NT2/D1 (cell line): ENCODE results near the gene ZFX.

ENCODE experiments used
- DNase-seq: peaks from one replicate; pipeline ENCODE4 v3.0.0-alpha.2; 2011; ENCODE audit warnings: low read depth, low spot score
- H3K27me3 ChIP-seq: 2 replicates; pipeline ENCODE4 v1.6.0; 2011; ENCODE audit warnings: mild to moderate bottlenecking; ENCODE audit not compliant: insufficient read length, insufficient read depth
- H3K36me3 ChIP-seq: 2 replicates; pipeline ENCODE4 v1.6.1; 2011; ENCODE audit warnings: mild to moderate bottlenecking, low read length, mixed read lengths; ENCODE audit not compliant: insufficient read depth, insufficient read length
- H3K4me1 ChIP-seq: 2 replicates; pipeline ENCODE4 v1.5.1; 2011; ENCODE audit not compliant: insufficient read depth, insufficient read length
- H3K4me3 ChIP-seq: 2 replicates; pipeline ENCODE4 v1.5.1; 2011; ENCODE audit warnings: low read depth; ENCODE audit not compliant: insufficient read length
- H3K9ac ChIP-seq: 2 replicates; pipeline ENCODE4 v1.6.0; 2011; ENCODE audit warnings: low read depth; ENCODE audit not compliant: insufficient read length
- H3K9me3 ChIP-seq: 2 replicates; pipeline ENCODE4 v1.5.1; 2011; ENCODE audit warnings: mild to moderate bottlenecking, low read length; ENCODE audit not compliant: insufficient read depth
- SUZ12 ChIP-seq: IDR thresholded peaks from 2 replicates; pipeline ENCODE4 v1.6.1; 2011; ENCODE audit not compliant: insufficient read length, insufficient read depth; ENCODE audit errors: extremely low read depth
- YY1 ChIP-seq: IDR thresholded peaks from 2 replicates; pipeline ENCODE4 v1.6.1; 2011; ENCODE audit not compliant: insufficient read length, insufficient read depth
- ZNF274 ChIP-seq: IDR thresholded peaks from 2 replicates; pipeline ENCODE4 v1.6.1; 2011; ENCODE audit warnings: mild to moderate bottlenecking, low read depth, low read length

The ZFX gene

DNA sequence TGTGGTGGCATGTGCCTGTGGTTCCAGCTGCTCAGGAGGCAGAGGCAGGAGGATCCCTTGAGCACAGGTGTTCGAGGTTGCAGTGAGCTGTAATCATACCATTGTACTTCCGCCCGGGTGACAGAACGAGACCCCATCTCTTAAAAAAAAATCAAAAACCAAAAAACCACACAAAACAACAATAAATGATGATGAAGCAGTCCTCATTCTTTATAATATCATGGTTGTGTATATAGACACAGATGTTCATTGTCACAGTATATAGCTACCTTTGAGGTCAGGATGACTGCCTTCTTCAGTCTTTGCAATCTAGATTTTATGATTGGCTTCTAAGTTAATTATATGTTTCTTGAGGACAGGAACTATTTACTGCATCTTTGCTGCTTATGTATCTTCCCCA is 37.0 kb downstream of the ZFX start:
- DNase-seq = no peak
- H3K36me3 ChIP-seq = peaks cover 38% of the 10 kb centered on the region
- no peak overlapping the region for H3K9ac ChIP-seq
- H3K27me3 ChIP-seq = no peaks in the 10 kb centered on the region
- no peaks in the 10 kb centered on the region for H3K9me3 ChIP-seq
- TF ChIP-seq ZNF274 (no peak), YY1 (no peak)
- no peaks in the 10 kb centered on the region for H3K4me1 ChIP-seq
- H3K4me3 ChIP-seq = no peak overlapping the region

- no peaks in the 10 kb centered on the region for H3K9me3 ChIP-seq
- no peaks in the 10 kb centered on the region for H3K27me3 ChIP-seq
- H3K4me1 ChIP-seq = no peaks in the 10 kb centered on the region
- no peak overlapping the region for H3K4me3 ChIP-seq
- TF ChIP-seq YY1 (no peak), SUZ12 (no peak), ZNF274 (no peak)
- no peak for DNase-seq
- H3K36me3 ChIP-seq = peaks cover 38% of the 10 kb centered on the region
- no peak overlapping the region for H3K9ac ChIP-seq
Measured at GRCh38 chrX:24186986-24187385, 37.5 kb downstream of the ZFX start.

GRCh38 chrX:24189490-24189889 is 40.0 kb downstream of the ZFX start:
- TF ChIP-seq YY1 (no peak), SUZ12 (no peak), ZNF274 (no peak)
- no peak overlapping the region for H3K9ac ChIP-seq
- H3K4me3 ChIP-seq = no peak overlapping the region
- H3K9me3 ChIP-seq = no peaks in the 10 kb centered on the region
- no peak for DNase-seq
- H3K27me3 ChIP-seq = no peaks in the 10 kb centered on the region
- peaks cover 40% of the 10 kb centered on the region for H3K36me3 ChIP-seq
- H3K4me1 ChIP-seq = peaks cover 1% of the 10 kb centered on the region

- Histone ChIP-seq H3K9me3 (no peaks in the 10 kb centered on the region), H3K27me3 (no peaks in the 10 kb centered on the region), H3K9ac (no peak overlapping the region), H3K36me3 (peaks cover 35% of the 10 kb centered on the region), H3K4me3 (no peak overlapping the region), H3K4me1 (peaks cover 1% of the 10 kb centered on the region)
- DNase-seq = no peak
- TF ChIP-seq YY1 (no peak), SUZ12 (no peak), ZNF274 (no peak)
Measured at GRCh38 chrX:24190500-24191156, 41.1 kb downstream of the ZFX start.

GRCh38 chrX:24196509-24196908 is 47.0 kb downstream of the ZFX start:
- DNase-seq = no peak
- peaks cover 19% of the 10 kb centered on the region for H3K36me3 ChIP-seq
- H3K9ac ChIP-seq = no peak overlapping the region
- H3K4me1 ChIP-seq = peaks cover 1% of the 10 kb centered on the region
- no peak for TF ChIP-seq YY1
- no peak for TF ChIP-seq ZNF274
- TF ChIP-seq SUZ12 = no peak
- H3K9me3 ChIP-seq = no peaks in the 10 kb centered on the region
- no peaks in the 10 kb centered on the region for H3K27me3 ChIP-seq
- H3K4me3 ChIP-seq = no peak overlapping the region

GRCh38 chrX:24198101-24198500 is 48.6 kb downstream of the ZFX start:
- H3K4me1 ChIP-seq = peaks cover 1% of the 10 kb centered on the region
- no peak for DNase-seq
- TF ChIP-seq SUZ12 (no peak), YY1 (no peak), ZNF274 (no peak)

GRCh38 chrX:24200133-24200532 is 50.6 kb downstream of the ZFX start:
- no peaks in the 10 kb centered on the region for H3K4me1 ChIP-seq
- no peaks in the 10 kb centered on the region for H3K27me3 ChIP-seq
- H3K9ac ChIP-seq = no peak overlapping the region
- H3K36me3 ChIP-seq = peaks cover 33% of the 10 kb centered on the region
- no peak for DNase-seq
- H3K9me3 ChIP-seq = no peaks in the 10 kb centered on the region
- TF ChIP-seq SUZ12 (no peak), YY1 (no peak), ZNF274 (no peak)
- H3K4me3 ChIP-seq = no peak overlapping the region

More at GRCh38 chrX:24198101-24198500, 48.6 kb downstream of the ZFX start:
- Histone ChIP-seq H3K27me3 (no peaks in the 10 kb centered on the region), H3K9me3 (no peaks in the 10 kb centered on the region), H3K9ac (no peak overlapping the region), H3K36me3 (peaks cover 23% of the 10 kb centered on the region), H3K4me3 (no peak overlapping the region)

DNA sequence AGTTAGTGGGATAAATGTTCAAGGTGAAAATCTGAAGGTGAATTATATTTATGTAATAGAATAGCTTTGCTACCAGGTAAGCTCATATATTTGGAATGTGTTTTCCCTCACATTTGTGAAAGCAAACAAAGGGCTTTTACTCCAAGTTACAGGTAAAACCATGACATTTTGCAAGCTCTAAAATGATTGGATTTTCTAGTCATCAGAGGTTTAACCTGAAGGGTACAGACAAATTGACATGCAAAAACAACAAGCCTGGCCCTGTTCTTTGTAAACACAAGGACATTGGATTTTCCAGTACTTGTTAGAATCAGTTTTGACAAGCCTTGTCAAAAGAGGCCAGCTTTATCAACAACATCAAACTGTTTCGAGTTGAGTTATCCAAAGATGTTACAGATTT is 51.7 kb downstream of the ZFX start:
- Histone ChIP-seq H3K9me3 (no peaks in the 10 kb centered on the region), H3K9ac (no peak overlapping the region), H3K27me3 (no peaks in the 10 kb centered on the region), H3K4me3 (no peak overlapping the region), H3K4me1 (no peaks in the 10 kb centered on the region), H3K36me3 (peaks cover 33% of the 10 kb centered on the region)
- TF ChIP-seq ZNF274 (no peak), YY1 (no peak), SUZ12 (no peak)
- DNase-seq = no peak
